Cardiac fibroblast (primary cell): ENCODE data around the gene GRK5.
"Not testable (repeated sequence)": the region's sequence is repeated elsewhere in the genome, so short reads cannot be mapped to it uniquely, and the experiment has no call there.

Source experiments
- DNase-seq, 2 donors: peaks; one replicate each; pipeline versions ENCODE4 v3.0.0 to v3.0.0-alpha.2; 2010; ENCODE audit warnings: low read depth in 2 of 2
- H3K4me3 ChIP-seq, 2 donors: replicated peaks in 1 of 2; 1 replicate in 1 of 2; 2 replicates in 1 of 2; pipeline ENCODE4 v1.5.1; 2011; ENCODE audit warnings: low read depth in 2 of 2, low read length in 2 of 2, mild to moderate bottlenecking in 2 of 2, moderate library complexity in 1 of 2
- TF ChIP-seq, protein P1 (sequence below): IDR thresholded peaks from one replicate; pipeline ENCODE4 v1.5.1; 2011; ENCODE audit warnings: low read depth, mild to moderate bottlenecking, low read length, inconsistent platforms

Gene GRK5

GRCh38 chr10:119265691-119266090 is 58.3 kb downstream of the GRK5 start:
- TF ChIP-seq, protein P1, sequence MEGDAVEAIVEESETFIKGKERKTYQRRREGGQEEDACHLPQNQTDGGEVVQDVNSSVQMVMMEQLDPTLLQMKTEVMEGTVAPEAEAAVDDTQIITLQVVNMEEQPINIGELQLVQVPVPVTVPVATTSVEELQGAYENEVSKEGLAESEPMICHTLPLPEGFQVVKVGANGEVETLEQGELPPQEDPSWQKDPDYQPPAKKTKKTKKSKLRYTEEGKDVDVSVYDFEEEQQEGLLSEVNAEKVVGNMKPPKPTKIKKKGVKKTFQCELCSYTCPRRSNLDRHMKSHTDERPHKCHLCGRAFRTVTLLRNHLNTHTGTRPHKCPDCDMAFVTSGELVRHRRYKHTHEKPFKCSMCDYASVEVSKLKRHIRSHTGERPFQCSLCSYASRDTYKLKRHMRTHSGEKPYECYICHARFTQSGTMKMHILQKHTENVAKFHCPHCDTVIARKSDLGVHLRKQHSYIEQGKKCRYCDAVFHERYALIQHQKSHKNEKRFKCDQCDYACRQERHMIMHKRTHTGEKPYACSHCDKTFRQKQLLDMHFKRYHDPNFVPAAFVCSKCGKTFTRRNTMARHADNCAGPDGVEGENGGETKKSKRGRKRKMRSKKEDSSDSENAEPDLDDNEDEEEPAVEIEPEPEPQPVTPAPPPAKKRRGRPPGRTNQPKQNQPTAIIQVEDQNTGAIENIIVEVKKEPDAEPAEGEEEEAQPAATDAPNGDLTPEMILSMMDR = no peak
- no peak for DNase-seq
- no peak overlapping the region for H3K4me3 ChIP-seq

- no peak for DNase-seq
- no peak overlapping the region for H3K4me3 ChIP-seq
- TF ChIP-seq, protein P1 = no peak
These were observed 60.0 kb downstream of the GRK5 start for GRCh38 chr10:119267384-119267783.

- no peak overlapping the region for H3K4me3 ChIP-seq
- TF ChIP-seq, protein P1 = no peak
- no peak for DNase-seq
These were observed 61.1 kb downstream of the GRK5 start for GRCh38 chr10:119268428-119268827.

DNA sequence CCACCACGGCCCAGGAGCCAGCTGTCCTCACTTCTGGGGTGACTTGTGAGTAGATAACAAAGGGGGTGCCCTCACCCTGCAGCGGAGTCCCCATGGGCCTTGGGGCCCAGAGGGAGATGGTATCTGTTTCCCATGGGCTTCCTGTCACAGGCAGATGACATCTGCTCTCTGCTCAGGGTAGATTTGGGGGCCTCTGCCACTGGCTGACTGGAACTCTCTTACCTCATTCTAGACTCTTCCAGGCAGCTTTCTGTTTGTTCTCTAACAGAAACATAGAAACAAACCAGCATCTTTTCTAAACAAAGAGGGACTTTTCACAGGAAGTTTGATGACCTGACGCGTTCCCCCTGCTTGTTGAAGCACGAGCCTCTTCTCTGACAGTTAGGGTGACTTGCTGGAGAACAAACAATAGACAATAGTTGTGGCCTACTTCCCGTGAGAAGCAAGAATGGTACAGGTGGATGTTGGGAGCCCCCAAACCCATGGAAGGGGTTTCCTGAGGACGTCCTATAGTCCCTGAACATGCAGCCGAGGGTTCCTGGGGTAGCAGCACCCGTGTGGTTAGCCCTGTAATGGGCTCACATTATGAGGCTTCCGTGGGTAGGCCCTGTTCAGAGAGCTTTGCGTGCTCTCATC is 61.6 kb downstream of the GRK5 start:
- no peak overlapping the region for H3K4me3 ChIP-seq
- TF ChIP-seq, protein P1 = no peak
- peak; percentile 41 to 64 for DNase-seq

GRCh38 chr10:119269737-119270136 is 62.4 kb downstream of the GRK5 start:
- H3K4me3 ChIP-seq = no peak overlapping the region
- TF ChIP-seq, protein P1 = no peak
- no peak for DNase-seq

DNA sequence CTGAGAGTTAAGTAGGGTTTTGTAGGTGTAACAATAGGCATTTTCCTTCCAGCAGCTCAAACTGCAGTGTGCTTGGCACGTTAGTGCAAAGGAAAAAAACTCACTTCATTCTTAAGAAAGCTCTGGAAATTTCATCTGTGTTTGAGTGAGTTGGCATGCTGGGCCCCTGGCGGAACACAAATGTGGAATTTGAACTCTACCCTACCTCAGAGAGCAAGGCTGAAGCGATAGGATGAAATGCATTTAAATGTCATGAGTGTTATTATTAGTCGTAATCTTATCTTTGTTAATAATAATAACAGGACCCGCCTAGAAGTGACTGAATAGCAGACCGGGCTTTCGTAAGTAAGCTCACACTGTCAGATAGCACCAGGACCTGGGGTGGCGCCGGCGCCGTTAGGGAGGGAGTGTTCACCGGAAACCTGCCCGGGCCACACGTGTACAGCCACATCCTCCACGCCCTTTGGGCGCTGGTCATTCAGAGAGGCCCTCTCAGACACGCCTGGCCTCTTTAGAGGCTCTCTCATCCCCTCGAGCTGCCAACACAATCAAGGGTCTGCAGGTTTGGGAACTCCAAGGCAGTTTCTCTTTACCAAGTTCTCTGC is 63.5 kb downstream of the GRK5 start:
- TF ChIP-seq, protein P1 = no peak
- peak overlapping the region; percentile 19 to 28 for H3K4me3 ChIP-seq
- DNase-seq = peak; percentile 73 to 94

DNA sequence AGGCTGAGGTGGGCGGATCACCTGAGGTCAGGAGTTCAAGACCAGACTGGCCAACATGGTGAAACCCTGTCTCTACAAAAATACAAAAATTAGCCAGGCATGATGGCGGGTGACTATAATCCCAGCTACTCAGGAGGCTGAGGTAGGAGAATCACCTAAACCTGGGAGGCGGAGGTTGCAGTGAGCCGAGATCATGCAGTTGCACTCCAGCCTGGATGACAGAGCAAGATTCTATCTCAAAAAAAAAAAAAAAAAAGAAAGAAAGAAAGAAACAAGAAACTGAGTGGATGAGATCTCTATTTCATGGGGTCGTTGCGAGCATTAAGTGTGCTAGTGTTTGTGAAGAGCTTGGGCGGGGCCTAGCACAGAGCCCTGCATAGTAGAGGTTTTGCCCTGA is 65.0 kb downstream of the GRK5 start:
- not testable (repeated sequence) for DNase-seq, H3K4me3 ChIP-seq
